GM06990 (cell line): ENCODE data around the gene AKR1C1.
"Not testable (repeated sequence)": the region's sequence is repeated elsewhere in the genome, so short reads cannot be mapped to it uniquely, and the experiment has no call there.

ENCODE experiments used
- DNase-seq: peaks from one replicate; pipeline ENCODE4 v3.0.0-alpha.2; 2011; ENCODE audit not compliant: insufficient read length; ENCODE audit errors: extremely low read depth
- H3K27me3 ChIP-seq: replicated peaks from 2 replicates; pipeline ENCODE4 v1.6.0; 2011; ENCODE audit warnings: low read length; ENCODE audit not compliant: control insufficient read depth, insufficient read depth
- H3K36me3 ChIP-seq: 2 replicates; pipeline ENCODE4 v1.5.1; 2011; ENCODE audit warnings: low read length; ENCODE audit not compliant: control insufficient read depth, insufficient read depth
- H3K4me3 ChIP-seq: replicated peaks from 2 replicates; pipeline ENCODE4 v1.5.1; 2011; ENCODE audit warnings: low read depth, mild to moderate bottlenecking, control low read depth, low read length
- TF ChIP-seq, protein P1 (sequence below): IDR thresholded peaks from 2 replicates; pipeline ENCODE4 v1.5.1; 2011; ENCODE audit warnings: low read length, control low read depth, mild to moderate bottlenecking, inconsistent platforms; ENCODE audit not compliant: insufficient read depth, poor library complexity, severe bottlenecking

Gene AKR1C1

DNA sequence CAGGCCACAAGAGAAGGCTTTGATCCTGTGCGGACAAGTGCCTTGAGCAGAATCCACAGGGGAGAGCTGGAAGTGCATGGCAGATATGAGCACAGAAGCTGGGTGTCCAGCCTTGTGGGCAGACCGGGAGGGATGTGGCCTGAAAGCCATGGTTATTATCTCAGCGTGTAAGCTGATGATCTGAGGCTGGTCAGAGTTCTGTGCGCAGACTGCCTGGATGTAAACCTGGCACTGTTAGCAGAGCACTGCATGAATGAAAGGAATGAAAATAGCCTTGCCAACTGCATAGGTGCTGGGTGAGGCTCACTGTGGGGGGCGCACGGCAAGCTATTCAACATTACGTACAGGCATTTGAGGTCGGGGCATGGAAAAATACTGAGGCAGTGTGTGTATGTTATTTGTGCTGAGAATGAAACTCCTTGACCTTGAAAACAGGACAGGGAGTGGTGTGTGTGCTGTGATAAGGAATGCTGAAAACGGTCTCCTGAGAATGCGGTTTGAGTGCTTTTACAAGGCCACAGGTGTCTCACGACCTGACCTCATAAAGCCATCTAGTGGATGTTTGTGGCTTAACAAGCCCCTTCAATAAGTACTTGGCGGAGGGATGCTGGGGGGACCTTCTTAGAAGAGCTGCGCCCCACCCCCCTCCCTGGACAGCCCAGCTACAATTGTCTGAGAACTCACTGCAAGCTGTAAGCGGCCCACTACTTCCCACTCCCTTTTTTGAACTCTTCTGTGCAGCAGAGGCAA is 18.7 kb downstream of the AKR1C1 start:
- no peak for DNase-seq
- H3K4me3 ChIP-seq: no peak overlapping the region
- H3K36me3 ChIP-seq: no peaks in the 10 kb centered on the region
- no peaks in the 10 kb centered on the region for H3K27me3 ChIP-seq
- TF ChIP-seq, protein P1, sequence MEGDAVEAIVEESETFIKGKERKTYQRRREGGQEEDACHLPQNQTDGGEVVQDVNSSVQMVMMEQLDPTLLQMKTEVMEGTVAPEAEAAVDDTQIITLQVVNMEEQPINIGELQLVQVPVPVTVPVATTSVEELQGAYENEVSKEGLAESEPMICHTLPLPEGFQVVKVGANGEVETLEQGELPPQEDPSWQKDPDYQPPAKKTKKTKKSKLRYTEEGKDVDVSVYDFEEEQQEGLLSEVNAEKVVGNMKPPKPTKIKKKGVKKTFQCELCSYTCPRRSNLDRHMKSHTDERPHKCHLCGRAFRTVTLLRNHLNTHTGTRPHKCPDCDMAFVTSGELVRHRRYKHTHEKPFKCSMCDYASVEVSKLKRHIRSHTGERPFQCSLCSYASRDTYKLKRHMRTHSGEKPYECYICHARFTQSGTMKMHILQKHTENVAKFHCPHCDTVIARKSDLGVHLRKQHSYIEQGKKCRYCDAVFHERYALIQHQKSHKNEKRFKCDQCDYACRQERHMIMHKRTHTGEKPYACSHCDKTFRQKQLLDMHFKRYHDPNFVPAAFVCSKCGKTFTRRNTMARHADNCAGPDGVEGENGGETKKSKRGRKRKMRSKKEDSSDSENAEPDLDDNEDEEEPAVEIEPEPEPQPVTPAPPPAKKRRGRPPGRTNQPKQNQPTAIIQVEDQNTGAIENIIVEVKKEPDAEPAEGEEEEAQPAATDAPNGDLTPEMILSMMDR: peak; percentile 51

DNA sequence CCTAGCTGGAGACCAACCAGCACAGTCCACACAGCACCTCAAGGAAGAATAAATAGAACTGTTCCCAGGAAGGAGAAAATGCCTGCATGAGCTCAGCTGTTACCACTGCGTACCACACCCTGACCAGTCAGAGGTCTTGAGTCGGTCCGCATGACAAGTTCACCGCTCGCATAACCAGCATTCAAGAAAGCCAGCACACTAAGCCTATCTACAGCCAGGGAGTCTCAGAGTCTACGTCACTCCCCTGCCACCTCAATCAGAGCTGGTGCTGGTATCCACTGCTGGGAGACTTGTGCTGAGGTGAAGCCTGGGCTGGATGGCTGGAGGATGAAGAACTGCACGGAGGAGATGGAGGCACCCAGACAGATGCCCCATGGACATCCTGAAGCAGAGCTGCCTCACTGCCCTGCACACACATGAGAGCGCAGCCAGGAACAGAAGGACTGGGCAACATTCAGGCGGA is 19.6 kb downstream of the AKR1C1 start:
- Histone ChIP-seq H3K36me3 (no peaks in the 10 kb centered on the region), H3K27me3 (no peaks in the 10 kb centered on the region), H3K4me3 (no peak overlapping the region)
- TF ChIP-seq, protein P1: no peak
- DNase-seq: no peak

DNA sequence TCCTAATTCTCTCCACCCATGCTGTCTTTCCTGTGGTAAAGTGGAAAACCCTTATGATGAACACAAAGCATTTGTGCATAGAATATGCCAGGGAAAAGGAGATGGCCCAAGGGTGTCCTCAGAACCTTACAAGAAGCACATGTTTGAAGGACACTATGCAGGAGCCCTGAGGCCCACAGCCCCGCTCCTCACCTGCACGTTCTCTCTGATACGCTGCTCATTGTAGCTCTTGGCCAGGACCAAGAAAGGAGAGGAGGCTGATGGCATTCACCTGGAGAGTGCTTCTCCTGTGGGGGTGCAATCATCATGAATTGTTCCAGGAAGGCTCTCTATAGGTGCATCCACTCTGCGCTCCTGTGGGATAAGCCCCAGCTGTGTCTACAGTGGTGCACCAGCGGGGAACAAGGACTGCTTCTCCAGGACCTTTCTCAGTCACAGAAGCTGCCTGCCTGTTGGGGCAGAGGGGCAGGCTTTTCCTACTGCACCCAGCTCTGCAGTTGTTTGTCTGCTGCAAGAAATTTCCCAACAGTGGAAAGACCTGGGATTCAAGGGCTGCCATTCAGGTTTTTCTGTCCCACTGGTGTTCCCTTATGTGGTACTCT is 20.5 kb downstream of the AKR1C1 start:
- DNase-seq: no peak
- TF ChIP-seq, protein P1: no peak
- no peak overlapping the region for H3K4me3 ChIP-seq
- H3K36me3 ChIP-seq: no peaks in the 10 kb centered on the region
- no peaks in the 10 kb centered on the region for H3K27me3 ChIP-seq

DNA sequence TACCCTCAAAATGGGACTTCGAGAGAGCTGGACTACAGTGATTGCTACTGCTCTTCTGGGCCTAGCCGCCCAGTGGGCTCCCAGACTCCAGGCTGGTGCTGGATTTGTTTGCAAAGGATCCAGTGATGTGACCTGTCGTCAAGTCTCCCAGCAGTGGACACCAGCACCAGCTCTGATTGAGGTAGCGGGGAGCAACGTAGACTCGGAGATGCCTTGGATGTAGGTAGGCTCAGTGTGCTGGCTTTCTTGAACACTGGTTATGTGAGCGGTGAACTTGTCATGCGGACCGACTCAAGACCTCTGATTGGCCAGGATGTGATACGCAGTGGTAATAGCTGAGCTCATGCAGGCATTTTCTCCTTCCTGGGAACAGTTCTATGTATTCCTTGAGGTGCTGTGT is 21.0 kb downstream of the AKR1C1 start:
- DNase-seq: no peak

DNA sequence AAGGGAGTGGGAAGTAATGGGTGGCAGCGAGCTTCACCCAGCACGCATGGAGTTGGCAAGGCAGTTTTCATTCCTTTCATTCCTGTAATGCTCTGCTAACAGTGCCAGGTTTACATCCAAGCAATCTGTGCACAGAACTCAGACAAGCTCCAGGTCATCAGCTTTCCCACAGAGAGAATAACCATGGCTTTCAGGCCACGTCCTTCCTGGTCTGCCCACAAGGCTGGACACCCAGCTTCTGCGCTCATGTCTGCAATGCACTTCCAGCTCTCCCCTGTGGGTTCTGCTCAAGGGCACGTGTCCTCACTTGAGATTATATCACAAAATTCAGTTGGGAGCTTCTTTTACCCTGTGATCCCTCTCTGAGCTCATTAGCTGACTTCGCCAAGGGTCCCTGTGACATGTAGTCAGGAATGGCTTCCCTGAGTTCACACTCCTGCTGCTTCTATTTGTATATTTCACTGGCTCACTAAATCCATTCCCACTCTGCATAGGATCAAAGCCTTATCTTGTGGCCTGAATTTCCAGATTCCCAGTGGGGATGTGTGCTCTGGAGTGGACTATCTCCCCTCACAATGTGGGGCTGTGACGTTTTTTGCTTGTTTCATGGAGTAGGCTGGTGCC is 21.9 kb downstream of the AKR1C1 start:
- Histone ChIP-seq H3K27me3 (no peaks in the 10 kb centered on the region), H3K36me3 (no peaks in the 10 kb centered on the region), H3K4me3 (no peak overlapping the region)
- DNase-seq: no peak
- TF ChIP-seq, protein P1: no peak

More for the DNA sequence above, 21.0 kb downstream of the AKR1C1 start:
- TF ChIP-seq, protein P1: no peak
- no peak overlapping the region for H3K4me3 ChIP-seq
- no peaks in the 10 kb centered on the region for H3K36me3 ChIP-seq
- H3K27me3 ChIP-seq: no peaks in the 10 kb centered on the region

DNA sequence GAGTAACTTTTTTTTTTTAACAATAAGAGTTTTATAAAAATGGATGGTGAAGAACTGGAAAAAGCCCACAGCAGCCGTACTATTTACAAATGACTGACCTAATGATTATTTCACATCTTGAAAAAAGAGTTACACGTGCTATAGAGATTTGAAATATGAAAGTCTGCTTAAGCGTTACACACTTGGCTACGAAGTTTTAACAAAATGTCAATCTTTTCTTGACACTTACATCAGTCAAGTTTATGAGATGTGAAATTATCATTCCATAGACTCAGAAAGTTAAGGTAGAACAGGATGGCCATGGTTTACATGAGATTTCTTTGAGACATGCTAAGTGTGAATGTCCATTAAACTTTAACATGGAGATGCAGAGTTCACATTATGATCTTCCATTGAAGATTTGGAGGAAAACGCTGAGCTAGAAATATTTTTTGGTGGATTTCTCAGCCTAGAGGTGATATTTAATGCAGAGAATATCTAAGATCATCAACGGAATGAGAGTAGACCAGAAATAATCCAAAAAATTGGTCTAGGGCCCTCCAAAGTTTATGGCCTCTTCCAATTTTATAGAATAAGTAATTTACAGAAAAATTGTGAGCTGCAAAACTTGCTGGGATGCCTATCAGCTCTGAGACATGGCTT is 24.9 kb downstream of the AKR1C1 start:
- H3K36me3 ChIP-seq, DNase-seq, H3K4me3 ChIP-seq, H3K27me3 ChIP-seq: not testable (repeated sequence)
